Measurements from ENCODE around the gene PHKG1.

DNA sequence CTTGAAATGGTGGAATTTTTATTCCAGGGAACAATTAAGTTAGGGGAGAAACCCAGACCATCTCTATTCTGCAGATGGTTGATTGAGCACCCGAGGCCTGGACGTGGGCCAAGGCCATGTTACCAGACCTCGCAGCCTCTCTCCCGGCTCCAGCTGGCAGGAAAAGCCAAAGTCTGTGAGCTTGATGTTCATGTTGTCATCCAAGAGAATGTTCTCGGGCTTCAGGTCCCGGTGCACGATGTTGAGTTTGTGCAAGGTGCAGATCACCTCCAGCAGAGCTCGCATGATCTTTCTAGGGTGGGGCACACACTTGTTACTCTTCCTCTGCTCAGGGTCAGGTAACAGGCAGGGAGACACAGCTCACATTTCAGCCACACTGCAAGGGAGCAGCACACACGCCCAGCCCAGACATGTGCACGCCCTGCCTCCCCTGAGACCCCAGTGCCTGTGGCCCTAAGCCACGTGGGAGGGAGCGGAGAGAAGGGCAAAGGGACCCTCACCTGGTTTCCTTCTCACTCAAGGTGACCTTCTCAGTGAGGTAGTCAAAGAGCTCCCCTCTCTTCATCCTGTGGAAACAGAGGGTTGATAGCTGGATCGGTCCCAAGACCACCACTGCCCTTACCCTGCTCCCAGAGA lies 9.5 kb downstream of the PHKG1 start:
- TF ChIP-seq, protein P1, sequence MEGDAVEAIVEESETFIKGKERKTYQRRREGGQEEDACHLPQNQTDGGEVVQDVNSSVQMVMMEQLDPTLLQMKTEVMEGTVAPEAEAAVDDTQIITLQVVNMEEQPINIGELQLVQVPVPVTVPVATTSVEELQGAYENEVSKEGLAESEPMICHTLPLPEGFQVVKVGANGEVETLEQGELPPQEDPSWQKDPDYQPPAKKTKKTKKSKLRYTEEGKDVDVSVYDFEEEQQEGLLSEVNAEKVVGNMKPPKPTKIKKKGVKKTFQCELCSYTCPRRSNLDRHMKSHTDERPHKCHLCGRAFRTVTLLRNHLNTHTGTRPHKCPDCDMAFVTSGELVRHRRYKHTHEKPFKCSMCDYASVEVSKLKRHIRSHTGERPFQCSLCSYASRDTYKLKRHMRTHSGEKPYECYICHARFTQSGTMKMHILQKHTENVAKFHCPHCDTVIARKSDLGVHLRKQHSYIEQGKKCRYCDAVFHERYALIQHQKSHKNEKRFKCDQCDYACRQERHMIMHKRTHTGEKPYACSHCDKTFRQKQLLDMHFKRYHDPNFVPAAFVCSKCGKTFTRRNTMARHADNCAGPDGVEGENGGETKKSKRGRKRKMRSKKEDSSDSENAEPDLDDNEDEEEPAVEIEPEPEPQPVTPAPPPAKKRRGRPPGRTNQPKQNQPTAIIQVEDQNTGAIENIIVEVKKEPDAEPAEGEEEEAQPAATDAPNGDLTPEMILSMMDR (optimal IDR thresholded peaks at IDR 0.05 in 1 of 3, IDR thresholded peaks at IDR 0.05 in 1 of 3, conservative IDR thresholded peaks at IDR 0.05 in 1 of 3; ENCODE audit: extremely low read depth in 1 of 3, insufficient read depth in 2 of 3, low read length in 3 of 3): no peak
- TF ChIP-seq EZH2 (IDR thresholded peaks at IDR 0.05; ENCODE audit: low read length): no peak
